Mesendoderm (in vitro differentiated cells): ENCODE data around the gene EMSY.

ENCODE experiments used
- DNase-seq: peaks from one replicate; pipeline ENCODE4 v3.0.0; 2013
- H2AK5ac ChIP-seq: 2 replicates; pipeline ENCODE4 v1.6.1; 2013; ENCODE audit warnings: low read length, inconsistent platforms
- H2BK120ac ChIP-seq: 2 replicates; pipeline ENCODE4 v1.6.1; 2013; ENCODE audit warnings: low read depth, mild to moderate bottlenecking, low read length, moderate library complexity, mixed read lengths
- H2BK15ac ChIP-seq: replicated peaks from 2 replicates; pipeline ENCODE4 v1.6.1; 2013; ENCODE audit warnings: low read depth, mild to moderate bottlenecking, moderate library complexity
- H2BK5ac ChIP-seq: 2 replicates; pipeline ENCODE4 v1.6.1; 2013; ENCODE audit warnings: low read length, inconsistent platforms
- H3K18ac ChIP-seq: 2 replicates; pipeline ENCODE4 v1.6.1; 2013; ENCODE audit warnings: mild to moderate bottlenecking, low read length, mixed read lengths
- H3K23ac ChIP-seq: one replicate; pipeline ENCODE4 v1.6.1; 2013; ENCODE audit warnings: low read length
- H3K27ac ChIP-seq: 2 replicates; pipeline ENCODE4 v1.5.1; 2013; ENCODE audit warnings: low read depth, mild to moderate bottlenecking, inconsistent platforms, low read length, moderate library complexity
- H3K27me3 ChIP-seq: 2 replicates; pipeline ENCODE4 v1.6.1; 2013; ENCODE audit warnings: low read length, control low read depth, mild to moderate bottlenecking, inconsistent platforms; ENCODE audit not compliant: insufficient read depth, poor library complexity
- H3K36me3 ChIP-seq: 2 replicates; pipeline ENCODE4 v1.6.1; 2013; ENCODE audit warnings: low read length, inconsistent platforms; ENCODE audit not compliant: control insufficient read depth, insufficient read depth
- H3K4ac ChIP-seq: one replicate; pipeline ENCODE4 v1.6.1; 2013; ENCODE audit warnings: low read depth, mild to moderate bottlenecking, low read length, moderate library complexity
- H3K4me1 ChIP-seq: 2 replicates; pipeline ENCODE4 v1.6.1; 2013; ENCODE audit warnings: low read depth, low read length, inconsistent platforms; ENCODE audit not compliant: control insufficient read depth
- H3K4me2 ChIP-seq: 2 replicates; pipeline ENCODE4 v1.6.1; 2013; ENCODE audit warnings: low read length
- H3K4me3 ChIP-seq: 2 replicates; pipeline ENCODE4 v1.5.1; 2013; ENCODE audit warnings: mild to moderate bottlenecking, low read length
- H3K56ac ChIP-seq: one replicate; pipeline ENCODE4 v1.6.1; 2013; ENCODE audit warnings: low read length
- H3K79me1 ChIP-seq: 2 replicates; pipeline ENCODE4 v1.6.1; 2013; ENCODE audit warnings: low read length, inconsistent platforms
- H3K79me2 ChIP-seq: 2 replicates; pipeline ENCODE4 v1.6.1; 2013; ENCODE audit warnings: mild to moderate bottlenecking, low read length; ENCODE audit not compliant: control insufficient read depth, insufficient read depth
- H3K9ac ChIP-seq: 2 replicates; pipeline ENCODE4 v1.6.1; 2013; ENCODE audit warnings: low read length, inconsistent platforms
- H4K5ac ChIP-seq: one replicate; pipeline ENCODE4 v1.6.1; 2013; ENCODE audit warnings: low read length
- H4K8ac ChIP-seq: one replicate; pipeline ENCODE4 v1.6.1; 2013; ENCODE audit warnings: low read depth, mild to moderate bottlenecking, control low read depth, low read length, moderate library complexity
- WGBS: extraction: QIAGEN DNeasy Blood & Tissue Kit; methylation state at CpG from one replicate; pipeline ENCODE4 v1.1.7; 2013; ENCODE audit warnings: low lambda C conversion rate, missing lambda C conversion rate; ENCODE audit not compliant: insufficient coverage; ENCODE audit errors: extremely low coverage; 5-methylcytosine and 5-hydroxymethylcytosine counted together

EMSY gene

DNA sequence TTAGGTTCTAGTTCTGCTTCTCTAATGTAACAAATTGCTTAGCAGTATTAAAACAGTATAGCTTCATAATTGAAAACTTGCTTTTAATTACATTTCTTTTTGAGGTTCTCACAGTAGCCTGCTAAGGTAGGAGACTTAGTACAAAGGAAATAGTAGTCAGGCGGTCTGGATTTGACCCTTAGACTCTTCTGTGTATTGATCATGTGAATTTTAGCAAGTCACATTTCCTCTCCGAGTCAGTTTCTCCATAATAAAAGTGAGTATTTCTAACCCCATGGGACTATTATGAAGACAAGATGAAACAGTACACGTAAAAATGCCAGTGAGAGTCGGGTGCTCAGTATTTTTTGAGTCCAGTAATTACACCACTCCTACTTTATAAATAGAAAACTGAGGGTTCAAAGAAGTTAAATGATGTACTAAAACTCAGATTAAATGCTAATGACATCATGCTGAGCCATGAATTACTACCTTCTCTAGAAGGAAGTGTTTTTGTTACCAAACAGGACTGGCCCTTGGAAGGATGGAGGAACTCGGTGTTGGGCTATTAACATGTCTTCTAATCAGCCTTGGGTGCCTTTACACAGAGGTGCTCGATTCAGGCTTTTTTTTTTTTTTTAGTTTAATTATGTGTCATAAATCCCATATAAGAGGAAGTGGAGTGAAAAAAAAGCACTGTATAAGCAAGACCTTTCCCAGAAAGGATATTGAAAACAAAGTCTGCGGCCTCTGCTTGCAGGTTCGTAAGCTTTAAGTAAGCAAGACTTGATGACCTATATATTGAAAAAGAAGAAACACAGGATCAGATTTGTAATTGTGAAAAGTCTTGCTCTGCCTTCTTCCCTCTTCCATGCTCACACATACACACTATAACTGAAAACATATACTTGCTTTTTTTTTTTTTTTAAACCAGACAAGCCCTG lies 109.0 kb downstream of the EMSY start:
- peak; percentile 5 for DNase-seq
- H3K79me2 ChIP-seq: no peaks in the 10 kb centered on the region
- H3K27me3 ChIP-seq: no peaks in the 10 kb centered on the region
- H3K23ac ChIP-seq: no peak overlapping the region
- H3K79me1 ChIP-seq: no peaks in the 10 kb centered on the region
- no peak overlapping the region for H3K4ac ChIP-seq
- no peak overlapping the region for H3K4me3 ChIP-seq
- no CpG with 5 or more reads among the region's 8 CpGs for WGBS
- H3K56ac ChIP-seq: no peak overlapping the region
- H2AK5ac ChIP-seq: no peak overlapping the region
- no peak overlapping the region for H2BK120ac ChIP-seq
- no peak overlapping the region for H2BK5ac ChIP-seq
- H3K27ac ChIP-seq: peak overlapping the region; percentile 17
- H3K4me2 ChIP-seq: no peak overlapping the region
- no peak overlapping the region for H3K9ac ChIP-seq
- no peak overlapping the region for H3K18ac ChIP-seq
- H4K8ac ChIP-seq: no peak overlapping the region
- no peak overlapping the region for H2BK15ac ChIP-seq
- no peaks in the 10 kb centered on the region for H3K36me3 ChIP-seq
- H3K4me1 ChIP-seq: peaks cover 5% of the 10 kb centered on the region
- no peak overlapping the region for H4K5ac ChIP-seq

DNA sequence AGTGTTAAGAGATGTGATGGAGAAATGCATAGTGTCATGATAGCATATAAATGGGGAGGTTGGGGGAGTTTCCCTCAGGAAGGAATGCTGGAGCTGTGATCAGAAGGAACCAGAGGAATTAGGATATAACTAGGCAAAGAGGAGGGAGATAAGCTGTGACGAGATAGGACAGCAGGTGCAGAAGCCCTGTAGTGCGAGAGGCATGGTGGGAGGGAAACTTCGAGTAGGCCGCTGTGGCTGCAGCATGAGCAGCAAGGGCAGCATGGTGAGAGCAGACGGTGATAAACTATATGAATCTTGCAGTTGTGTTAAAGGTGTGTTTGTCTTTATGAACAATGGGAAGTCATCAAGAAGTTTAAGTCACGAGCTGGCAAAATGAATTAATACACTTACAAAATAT lies 109.9 kb downstream of the EMSY start:
- no peaks in the 10 kb centered on the region for H3K27me3 ChIP-seq
- no peak overlapping the region for H3K56ac ChIP-seq
- H3K18ac ChIP-seq: no peak overlapping the region

DNA sequence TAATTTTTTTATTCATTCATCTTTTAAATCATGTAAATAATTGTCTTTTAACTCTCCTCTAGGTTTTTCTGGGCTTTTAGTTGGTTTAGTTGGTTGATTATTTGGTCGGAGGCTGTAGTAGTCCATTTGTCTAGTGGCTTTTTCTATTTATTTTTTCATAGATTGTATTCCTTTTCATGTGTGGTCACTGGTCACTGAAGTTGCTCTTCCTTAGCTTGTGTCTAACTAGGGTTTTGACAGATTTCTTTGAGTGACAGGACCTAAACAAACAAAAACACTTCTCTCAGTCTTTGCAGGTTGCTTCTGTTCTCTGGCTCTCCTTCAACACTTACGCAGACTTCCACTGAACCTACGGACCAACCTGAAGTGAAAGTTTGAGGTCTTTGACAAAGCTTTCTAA lies 112.6 kb downstream of the EMSY start:
- H2BK120ac ChIP-seq: no peak overlapping the region
- no peak overlapping the region for H3K4me3 ChIP-seq
- no peak overlapping the region for H3K4me2 ChIP-seq
- H3K23ac ChIP-seq: no peak overlapping the region
- H2AK5ac ChIP-seq: no peak overlapping the region
- H4K5ac ChIP-seq: no peak overlapping the region
- H3K27me3 ChIP-seq: no peaks in the 10 kb centered on the region
- no peaks in the 10 kb centered on the region for H3K79me1 ChIP-seq
- H2BK15ac ChIP-seq: no peak overlapping the region
- WGBS: no CpG with 5 or more reads among the region's 3 CpGs
- no peaks in the 10 kb centered on the region for H3K36me3 ChIP-seq
- no peak overlapping the region for H2BK5ac ChIP-seq
- no peak overlapping the region for H3K18ac ChIP-seq
- no peak for DNase-seq
- H3K56ac ChIP-seq: no peak overlapping the region
- H3K9ac ChIP-seq: no peak overlapping the region
- H3K27ac ChIP-seq: no peak overlapping the region
- no peak overlapping the region for H3K4ac ChIP-seq
- H3K4me1 ChIP-seq: peaks cover 5% of the 10 kb centered on the region
- H3K79me2 ChIP-seq: no peaks in the 10 kb centered on the region
- no peak overlapping the region for H4K8ac ChIP-seq

More for the DNA sequence above, 109.9 kb downstream of the EMSY start:
- no peak overlapping the region for H4K8ac ChIP-seq
- DNase-seq: peak; percentile 85
- H3K4me2 ChIP-seq: no peak overlapping the region
- no peak overlapping the region for H3K23ac ChIP-seq
- no peak overlapping the region for H3K4ac ChIP-seq
- no peak overlapping the region for H2BK5ac ChIP-seq
- no peaks in the 10 kb centered on the region for H3K79me2 ChIP-seq
- no peak overlapping the region for H2BK15ac ChIP-seq
- no peak overlapping the region for H2BK120ac ChIP-seq
- no peak overlapping the region for H3K9ac ChIP-seq
- no peaks in the 10 kb centered on the region for H3K79me1 ChIP-seq
- peaks cover 5% of the 10 kb centered on the region for H3K4me1 ChIP-seq
- no peak overlapping the region for H4K5ac ChIP-seq
- no peaks in the 10 kb centered on the region for H3K36me3 ChIP-seq
- no peak overlapping the region for H3K4me3 ChIP-seq
- no peak overlapping the region for H3K27ac ChIP-seq
- H2AK5ac ChIP-seq: no peak overlapping the region
- no CpG with 5 or more reads among the region's 6 CpGs for WGBS

DNA sequence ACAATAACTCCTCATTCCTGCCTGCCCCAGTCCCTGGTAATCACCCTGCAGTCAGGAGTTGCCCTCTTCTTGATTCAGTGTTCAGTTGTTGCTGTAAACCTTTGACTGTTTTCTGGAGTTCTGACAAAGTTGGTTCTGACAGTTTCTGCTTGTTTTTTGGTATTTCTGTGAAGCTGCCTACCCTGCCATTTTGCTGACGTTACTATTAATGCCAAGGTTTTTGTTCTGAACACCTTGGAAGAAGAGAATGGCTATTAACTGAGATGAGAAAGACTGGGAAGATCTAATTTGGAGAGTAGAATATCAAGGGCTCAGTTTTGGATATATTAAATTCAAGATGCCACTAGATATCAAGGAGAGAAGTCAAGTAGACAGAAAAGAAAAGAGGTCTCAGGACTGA lies 113.7 kb downstream of the EMSY start:
- H3K27me3 ChIP-seq: no peaks in the 10 kb centered on the region
- H3K4me3 ChIP-seq: no peak overlapping the region
- no peak overlapping the region for H3K56ac ChIP-seq
- no peak overlapping the region for H2BK15ac ChIP-seq
- no CpG with 5 or more reads among the region's 1 CpG for WGBS
- no peak overlapping the region for H3K27ac ChIP-seq
- no peak overlapping the region for H3K23ac ChIP-seq
- H3K79me2 ChIP-seq: no peaks in the 10 kb centered on the region
- no peaks in the 10 kb centered on the region for H3K79me1 ChIP-seq
- H2BK120ac ChIP-seq: no peak overlapping the region
- no peak overlapping the region for H3K4ac ChIP-seq
- no peaks in the 10 kb centered on the region for H3K36me3 ChIP-seq
- H3K4me1 ChIP-seq: peaks cover 5% of the 10 kb centered on the region
- no peak overlapping the region for H4K5ac ChIP-seq
- H2AK5ac ChIP-seq: no peak overlapping the region
- DNase-seq: no peak
- H3K9ac ChIP-seq: no peak overlapping the region
- no peak overlapping the region for H3K4me2 ChIP-seq
- H2BK5ac ChIP-seq: no peak overlapping the region
- no peak overlapping the region for H3K18ac ChIP-seq
- H4K8ac ChIP-seq: no peak overlapping the region

DNA sequence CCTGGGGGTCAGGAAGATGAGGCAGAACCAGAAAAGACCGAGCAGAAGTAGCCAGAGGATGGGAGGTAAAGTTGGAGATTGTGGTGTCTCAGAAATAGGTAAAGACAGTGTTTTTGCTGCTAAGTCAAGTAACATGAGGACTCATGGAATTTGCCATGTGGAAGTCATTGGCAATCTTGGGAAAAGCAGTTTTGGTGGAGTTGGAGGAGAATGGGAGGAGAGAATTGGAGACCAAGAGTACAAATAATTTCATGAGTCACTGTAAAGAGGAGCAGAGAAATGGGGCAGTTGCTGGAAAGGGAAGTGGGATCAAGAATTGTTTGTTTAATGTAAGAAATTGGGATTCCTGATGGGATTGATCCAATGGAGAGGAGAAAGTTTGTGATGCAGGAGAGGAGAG lies 114.1 kb downstream of the EMSY start:
- Histone ChIP-seq H4K8ac (no peak overlapping the region), H3K27ac (no peak overlapping the region), H3K4me3 (no peak overlapping the region), H3K4me2 (no peak overlapping the region), H2AK5ac (no peak overlapping the region), H3K18ac (no peak overlapping the region), H3K4me1 (peaks cover 5% of the 10 kb centered on the region), H3K79me2 (no peaks in the 10 kb centered on the region), H2BK15ac (no peak overlapping the region), H3K56ac (no peak overlapping the region), H2BK120ac (no peak overlapping the region), H2BK5ac (no peak overlapping the region), H3K36me3 (no peaks in the 10 kb centered on the region), H4K5ac (no peak overlapping the region), H3K4ac (no peak overlapping the region), H3K23ac (no peak overlapping the region), H3K27me3 (no peaks in the 10 kb centered on the region), H3K79me1 (no peaks in the 10 kb centered on the region), H3K9ac (no peak overlapping the region)
- WGBS: no CpG with 5 or more reads among the region's 1 CpG
- no peak for DNase-seq

DNA sequence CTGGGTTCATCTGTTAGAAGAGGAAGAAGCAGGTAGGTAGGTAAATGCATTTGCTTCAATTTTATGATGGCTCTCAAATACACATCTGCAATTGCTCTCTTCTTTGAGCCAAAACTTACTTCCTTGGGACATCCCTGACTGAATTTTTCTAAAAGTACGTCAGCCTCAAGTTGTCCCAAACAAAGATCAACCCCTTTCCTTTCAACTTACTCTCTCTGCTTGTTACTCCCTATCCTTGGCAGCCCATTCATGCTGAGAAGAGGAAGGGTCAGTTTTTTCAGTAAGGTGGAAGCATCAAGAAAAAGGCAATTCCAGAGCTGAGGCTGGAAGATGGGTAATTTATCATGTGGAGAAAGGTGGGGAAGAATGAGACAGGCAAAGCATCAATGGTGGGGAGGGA lies 114.5 kb downstream of the EMSY start:
- Histone ChIP-seq H3K23ac (no peak overlapping the region), H3K27ac (no peak overlapping the region), H3K4me3 (no peak overlapping the region), H4K5ac (no peak overlapping the region), H3K79me2 (no peaks in the 10 kb centered on the region), H4K8ac (no peak overlapping the region), H3K56ac (no peak overlapping the region), H3K27me3 (no peaks in the 10 kb centered on the region), H3K36me3 (no peaks in the 10 kb centered on the region), H3K18ac (no peak overlapping the region), H3K9ac (no peak overlapping the region), H2BK15ac (no peak overlapping the region), H3K79me1 (no peaks in the 10 kb centered on the region), H2AK5ac (no peak overlapping the region), H3K4ac (no peak overlapping the region), H3K4me2 (no peak overlapping the region), H2BK120ac (no peak overlapping the region), H3K4me1 (peaks cover 5% of the 10 kb centered on the region), H2BK5ac (no peak overlapping the region)
- no CpG with 5 or more reads among the region's 1 CpG for WGBS
- DNase-seq: no peak
